PC-9 (cell line): Measurements from ENCODE around the gene SPAM1. TPM values are rescaled to one million over a fixed set of nuclear protein-coding genes. Genes with fewer than 3 reads are reported as not detected.
A peak's percentile ranks its signal among the peaks of the same experiment; 100 is the strongest.

Experiments used
- Bru-seq: library from RNA; stranded (reverse); fragments of 400-500 nt; gene quantifications from one replicate; lab custom pipeline; 2021; lab: Mats Ljungman, UMichigan
- BruChase-seq, 2 experiments: library from RNA; stranded (reverse); fragments of 400-500 nt; gene quantifications; one replicate each; lab custom pipeline; 2021; lab: Mats Ljungman, UMichigan
- BruUV-seq: library from RNA; stranded (reverse); fragments of 400-500 nt; replicated peaks from 2 replicates; lab custom pipeline; 2021; lab: Mats Ljungman, UMichigan
- CTCF ChIA-PET: fragments of 300-600 bp; sonication (Branson Sonifier 250); formaldehyde crosslinking; loops from one replicate; lab custom pipeline; 2022; ENCODE audit warnings: antibody characterized with exemption; lab: Charles Lee
- POLR2A ChIA-PET: fragments of 300-600 bp; sonication (Branson Sonifier 250); formaldehyde crosslinking; loops from one replicate; lab custom pipeline; 2022; ENCODE audit warnings: antibody characterized with exemption; ENCODE audit not compliant: unreplicated experiment; lab: Charles Lee
- DNase-seq, 2 experiments: peaks; one replicate each; pipeline versions ENCODE4 v3.0.0 to v3.0.0-alpha.2; 2015 to 2022; ENCODE audit warnings: mixed read lengths in 1 of 2
- H2AFZ ChIP-seq: fragments of 200-600 bp; sonication (generic); 2 replicates; pipeline ENCODE4 v1.8.1; 2017; ENCODE audit warnings: antibody characterized with exemption
- H3F3A ChIP-seq: fragments of 200-600 bp; sonication (generic); 2 replicates; pipeline ENCODE4 v1.8.1; 2017; ENCODE audit warnings: antibody characterized with exemption, mild to moderate bottlenecking, low read depth; ENCODE audit not compliant: insufficient read depth
- H3K27ac ChIP-seq: fragments of 200-600 bp; sonication (generic); 2 replicates; pipeline ENCODE4 v1.6.1; 2016; ENCODE audit warnings: mixed run types
- H3K27me3 ChIP-seq: fragments of 200-600 bp; sonication (generic); 2 replicates; pipeline ENCODE4 v1.6.1; 2016; ENCODE audit warnings: low read depth, mixed run types; ENCODE audit not compliant: insufficient read depth
- H3K36me3 ChIP-seq: fragments of 200-600 bp; sonication (generic); 2 replicates; pipeline ENCODE4 v1.6.1; 2016; ENCODE audit warnings: low read depth, mixed run types
- H3K4me1 ChIP-seq: fragments of 200-600 bp; sonication (generic); replicated peaks from 2 replicates; pipeline ENCODE4 v1.6.1; 2016; ENCODE audit warnings: mixed run types; ENCODE audit not compliant: insufficient read depth
- H3K4me2 ChIP-seq: fragments of 200-600 bp; sonication (generic); 2 replicates; pipeline ENCODE4 v1.6.1; 2017; ENCODE audit warnings: mixed run types
- H3K4me3 ChIP-seq: fragments of 200-600 bp; sonication (generic); 2 replicates; pipeline ENCODE4 v1.6.1; 2016; ENCODE audit warnings: mixed run types
- H3K79me2 ChIP-seq: fragments of 200-600 bp; sonication (generic); 2 replicates; pipeline ENCODE4 v1.6.1; 2017; ENCODE audit warnings: low read depth, mixed run types
- H3K9me2 ChIP-seq: fragments of 200-600 bp; sonication (generic); 2 replicates; pipeline ENCODE4 v1.8.1; 2017; ENCODE audit warnings: mild to moderate bottlenecking; ENCODE audit not compliant: insufficient read depth
- H3K9me3 ChIP-seq: fragments of 200-600 bp; sonication (generic); 2 replicates; pipeline ENCODE4 v1.8.1; 2016; ENCODE audit warnings: low read depth; ENCODE audit not compliant: insufficient read depth
- H4K20me1 ChIP-seq: fragments of 200-600 bp; sonication (generic); 2 replicates; pipeline ENCODE4 v1.8.1; 2017; ENCODE audit not compliant: insufficient read depth
- CTCF ChIP-seq: fragments of 200-600 bp; sonication (generic); conservative IDR thresholded peaks from 2 replicates; pipeline ENCODE4 v1.6.1; 2017; ENCODE audit warnings: mixed run types, antibody characterized with exemption, mild to moderate bottlenecking, moderate library complexity
- EZH2 ChIP-seq: fragments of 200-600 bp; sonication (generic); IDR thresholded peaks from 2 replicates; pipeline ENCODE4 v1.8.0; 2017; ENCODE audit warnings: antibody characterized with exemption, low read depth
- intact Hi-C: fragments of 100-400 bp; cut with micrococcal nuclease; formaldehyde crosslinking; loops from one replicate; pipeline ENCODE4 v1.10.0; 2022; ENCODE audit not compliant: unreplicated experiment
- long read RNA-seq: library from polyadenylated mRNA; stranded (forward); transcript quantifications from one replicate; pipeline ENCODE4 v2.0.0, GENCODE V29; 2022
- total RNA-seq: library from RNA; stranded (reverse); gene quantifications from 2 replicates; pipeline ENCODE4 v1.2.3, GENCODE V29; 2021

SPAM1 gene, protein sequence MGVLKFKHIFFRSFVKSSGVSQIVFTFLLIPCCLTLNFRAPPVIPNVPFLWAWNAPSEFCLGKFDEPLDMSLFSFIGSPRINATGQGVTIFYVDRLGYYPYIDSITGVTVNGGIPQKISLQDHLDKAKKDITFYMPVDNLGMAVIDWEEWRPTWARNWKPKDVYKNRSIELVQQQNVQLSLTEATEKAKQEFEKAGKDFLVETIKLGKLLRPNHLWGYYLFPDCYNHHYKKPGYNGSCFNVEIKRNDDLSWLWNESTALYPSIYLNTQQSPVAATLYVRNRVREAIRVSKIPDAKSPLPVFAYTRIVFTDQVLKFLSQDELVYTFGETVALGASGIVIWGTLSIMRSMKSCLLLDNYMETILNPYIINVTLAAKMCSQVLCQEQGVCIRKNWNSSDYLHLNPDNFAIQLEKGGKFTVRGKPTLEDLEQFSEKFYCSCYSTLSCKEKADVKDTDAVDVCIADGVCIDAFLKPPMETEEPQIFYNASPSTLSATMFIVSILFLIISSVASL
- not detected in 2 replicates for total RNA-seq
- percentile 2 among the genes with signal in this experiment for Bru-seq, nascent RNA
- BruChase-seq, experiment 1, labeled RNA remaining after a 2-hour chase = not detected
- not detected for BruChase-seq, experiment 2, labeled RNA remaining after a 6-hour chase
- long read RNA-seq = 0 reads

DNA sequence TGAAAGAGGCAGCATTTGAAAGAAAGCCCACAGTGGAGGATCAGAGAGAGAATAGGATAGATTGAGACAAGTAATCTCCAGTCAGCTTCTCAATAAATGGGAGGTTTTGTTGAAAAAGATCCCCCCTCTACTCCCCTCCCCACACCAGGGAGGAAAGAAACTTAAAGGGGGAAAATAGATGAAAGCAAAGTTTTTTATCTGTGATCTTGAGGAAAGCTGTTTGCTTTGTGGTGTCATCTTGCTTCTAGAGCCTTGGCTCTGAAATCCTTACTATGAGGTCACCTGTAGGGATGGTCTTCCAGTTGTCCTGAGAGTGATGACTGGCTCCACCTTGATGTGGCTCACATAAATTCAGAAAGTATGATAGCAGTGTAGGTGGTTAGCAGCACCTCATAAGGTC is at the start of gene SPAM1:
SPAM1 (plus strand) TSS at position 301 of the 400 bp plus-strand sequence. CDS start 28,330 bp downstream, outside the sequence.
- H3K4me2 ChIP-seq = no peak within 1 kb of the TSS
- no peak within 1 kb of the TSS for H3K4me3 ChIP-seq
- TF ChIP-seq CTCF (no peak), EZH2 (no peak)
- no peaks in the 10 kb centered on the region for H3K9me2 ChIP-seq
- no TSS peak for BruUV-seq
- H3K4me1 ChIP-seq = peaks cover 13% of the 10 kb centered on the region
- POLR2A ChIA-PET = no interaction called here
- no peaks in the 10 kb centered on the region for H3K79me2 ChIP-seq
- no peaks in the 10 kb centered on the region for H3F3A ChIP-seq
- no peak within 1 kb of the TSS for H2AFZ ChIP-seq
- H3K27me3 ChIP-seq = no peaks in the 10 kb centered on the region
- H3K9me3 ChIP-seq = no peaks in the 10 kb centered on the region; the same call in 1 of the 2 replicates
- H3K27ac ChIP-seq = no peak within 1 kb of the TSS
- intact Hi-C loops = no loop called here
- H4K20me1 ChIP-seq = no peaks in the 10 kb centered on the region
- CTCF ChIA-PET = interaction anchor here (0.7 kb wide), 1 partner anchor 140 kb away, joined by 3 read pairs; no protein-coding TSS in a partner anchor
- DNase-seq = no peak
- H3K36me3 ChIP-seq = no peaks in the 10 kb centered on the region

GRCh38 chr7:123876557-123877256 is 48.3 kb upstream of the SPAM1 start:
- H4K20me1 ChIP-seq = no peaks in the 10 kb centered on the region
- intact Hi-C loops = no loop called here
- CTCF ChIA-PET = interaction anchor here (0.6 kb wide), 1 partner anchor 343 kb away, joined by 5 read pairs; the partner anchor contains the start of gene IQUB

More at GRCh38 chr7:123876557-123877256, 48.3 kb upstream of the SPAM1 start:
- no TSS peak for BruUV-seq
- Histone ChIP-seq H3K27me3 (no peaks in the 10 kb centered on the region), H2AFZ (no peak overlapping the region), H3K27ac (no peak overlapping the region), H3F3A (no peaks in the 10 kb centered on the region), H3K9me2 (no peaks in the 10 kb centered on the region), H3K4me1 (no peaks in the 10 kb centered on the region), H3K36me3 (no peaks in the 10 kb centered on the region), H3K79me2 (no peaks in the 10 kb centered on the region), H3K4me2 (no peak overlapping the region), H3K4me3 (no peak overlapping the region), H3K9me3 (no peaks in the 10 kb centered on the region)
- DNase-seq = no peak
- TF ChIP-seq CTCF (no peak), EZH2 (no peak)
- POLR2A ChIA-PET = no interaction called here
